IMR-90 (cell line): ENCODE measurements around the gene SHLD1.

ENCODE experiments used
- CEBPB ChIP-seq: IDR thresholded peaks from 2 replicates; pipeline ENCODE4 v1.6.1; 2012; ENCODE audit warnings: low read depth, low read length, improper control_type of control experiment
- MAZ ChIP-seq: IDR thresholded peaks from 2 replicates; pipeline ENCODE4 v1.6.1; 2012; ENCODE audit warnings: low read depth, mild to moderate bottlenecking, low read length, improper control_type of control experiment, moderate library complexity, borderline replicate concordance
- POLR2A ChIP-seq: IDR thresholded peaks from 2 replicates; pipeline ENCODE4 v1.6.1; 2012; ENCODE audit warnings: mild to moderate bottlenecking, low read depth, low read length

GRCh38 chr20:5843054-5843592 is 92.9 kb downstream of the SHLD1 start:
- TF ChIP-seq POLR2A (no peak), CEBPB (no peak), MAZ (no peak)
